Dedifferentiated amniotic fluid mesenchymal stem cell (primary cell): Measurements from ENCODE around the gene HOXA9.

ENCODE experiments used
- DNase-seq: peaks from one replicate; pipeline ENCODE4 v3.0.0-alpha.2; 2016; ENCODE audit errors: extremely low spot score

HOXA9 gene

DNA sequence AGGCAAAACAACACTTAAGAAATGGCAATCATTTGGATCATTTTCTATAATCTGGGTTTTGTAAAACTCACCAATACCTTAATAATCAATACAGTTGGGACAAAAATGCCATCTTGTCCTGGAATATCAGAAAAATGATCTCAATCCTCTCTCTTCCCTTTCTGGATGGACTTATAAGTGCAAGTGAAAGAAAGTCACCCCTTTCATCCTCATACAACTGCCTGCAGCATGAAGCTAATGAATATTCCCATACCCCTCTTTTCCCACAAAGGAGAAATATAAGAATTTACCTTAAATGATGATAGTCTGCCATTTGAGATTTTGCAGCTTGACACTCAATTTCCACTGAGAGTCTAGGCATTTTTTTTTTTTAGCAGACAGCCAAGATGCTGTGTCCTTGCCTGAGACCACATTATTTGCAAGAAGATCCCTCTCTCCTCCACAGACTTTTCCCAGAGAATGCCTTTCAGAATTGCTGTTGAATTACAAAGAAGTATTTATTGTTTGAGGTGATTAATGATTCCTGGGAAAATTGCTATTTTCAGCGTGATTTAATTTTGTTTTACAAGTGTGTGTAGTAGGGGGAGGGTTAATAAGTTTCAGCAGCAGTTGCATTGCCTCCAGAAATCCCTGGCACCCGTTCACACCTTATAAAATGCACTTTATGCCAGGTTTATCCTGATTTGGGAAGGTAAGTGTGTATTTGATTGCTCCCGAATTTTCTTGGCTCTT, 38.6 kb downstream of the HOXA9 start:
- no peak for DNase-seq

DNA sequence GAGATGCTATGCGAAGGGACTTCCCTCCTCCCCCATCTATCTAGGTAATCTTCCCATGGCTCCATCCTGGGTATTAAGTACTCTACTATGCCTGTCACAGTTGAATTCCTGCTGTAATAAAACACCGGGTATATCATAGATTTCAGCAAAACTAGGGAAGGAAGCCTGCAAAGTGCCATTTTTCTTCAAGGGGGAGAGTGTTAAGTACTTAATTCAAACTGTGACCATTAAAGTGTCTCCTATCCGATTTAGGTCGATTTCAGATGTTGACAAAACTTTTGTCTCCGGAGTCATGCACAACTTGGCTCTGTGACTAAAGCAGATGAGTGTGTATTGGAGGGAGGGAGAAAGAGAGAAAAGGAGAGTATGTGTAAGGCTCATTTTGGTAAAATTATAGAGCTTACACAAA, 39.3 kb downstream of the HOXA9 start:
- no peak for DNase-seq

DNA sequence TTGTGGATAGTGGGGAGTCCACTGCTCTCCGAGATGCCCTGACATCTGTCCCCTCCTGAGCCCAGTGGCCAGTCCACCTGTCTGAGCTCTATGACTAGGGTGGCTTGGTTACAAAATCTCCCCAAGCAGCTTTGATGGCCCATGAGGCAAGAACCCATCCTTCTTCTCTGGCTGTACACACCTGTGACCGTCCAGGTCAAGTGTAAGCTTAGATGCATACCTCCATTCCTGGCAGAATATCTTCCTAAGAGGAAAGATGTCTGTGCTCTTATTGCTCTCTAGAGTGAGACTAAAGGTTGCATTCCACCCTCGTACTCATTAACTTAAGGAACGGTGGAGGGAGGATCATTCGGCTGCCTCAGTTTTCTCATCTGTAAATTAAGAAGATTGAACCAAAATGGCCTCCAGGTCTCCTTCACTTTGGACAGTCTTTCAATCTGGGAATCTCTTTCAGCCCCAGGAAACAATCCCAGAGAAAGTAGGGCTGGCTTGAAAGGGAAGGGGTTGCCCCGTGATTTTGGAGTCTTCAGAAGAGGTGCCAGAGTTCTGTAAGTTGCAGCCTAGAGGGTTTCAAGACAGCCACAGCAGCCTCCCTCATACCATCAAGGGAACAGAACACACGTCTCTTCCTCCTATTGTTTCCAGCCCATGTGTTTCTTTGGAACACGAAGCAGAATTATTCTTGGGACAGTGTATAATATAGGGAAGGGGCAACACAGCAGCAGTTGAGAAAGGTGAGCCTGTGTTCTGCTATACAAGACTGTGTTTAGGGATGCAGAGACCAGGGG, 40.2 kb downstream of the HOXA9 start:
- DNase-seq: no peak

DNA sequence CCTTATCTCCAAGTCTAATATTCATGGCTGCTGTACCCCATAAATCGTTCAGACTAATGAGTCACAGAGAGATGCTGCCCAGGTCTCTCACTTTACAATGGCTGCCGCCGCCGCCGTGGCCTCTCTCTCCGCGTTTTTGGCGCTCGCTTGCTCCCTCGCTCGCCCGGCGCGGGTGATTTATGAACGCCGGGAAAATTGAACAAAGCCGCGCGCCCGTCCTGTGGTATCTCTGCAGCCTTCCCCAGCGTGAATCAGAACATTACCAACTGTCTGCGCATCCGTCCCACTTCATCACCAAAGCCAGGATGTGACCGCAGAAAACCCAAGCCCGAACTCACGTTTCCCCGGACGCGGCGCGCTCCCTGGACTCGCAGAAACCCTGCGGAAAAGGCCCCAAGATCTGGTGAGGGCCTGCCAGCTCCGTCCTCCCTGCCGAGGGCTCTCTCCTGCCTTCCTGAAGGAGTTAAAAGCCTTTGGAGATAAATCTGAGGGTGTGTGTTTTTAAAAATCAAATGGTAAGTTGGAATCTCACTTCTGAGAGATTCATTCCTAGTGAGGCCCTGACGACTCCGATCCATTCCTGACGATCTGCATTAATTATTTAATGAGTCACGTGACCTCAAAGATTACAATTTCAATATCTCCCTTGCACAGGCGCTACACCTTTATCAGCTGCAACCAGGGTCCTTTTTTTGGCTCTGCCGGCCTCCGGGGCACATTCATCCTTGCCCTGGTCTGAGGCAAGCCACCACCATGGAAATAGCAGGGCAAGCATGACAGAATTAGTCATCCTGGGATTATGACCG, 41.0 kb downstream of the HOXA9 start:
- DNase-seq: no peak

DNA sequence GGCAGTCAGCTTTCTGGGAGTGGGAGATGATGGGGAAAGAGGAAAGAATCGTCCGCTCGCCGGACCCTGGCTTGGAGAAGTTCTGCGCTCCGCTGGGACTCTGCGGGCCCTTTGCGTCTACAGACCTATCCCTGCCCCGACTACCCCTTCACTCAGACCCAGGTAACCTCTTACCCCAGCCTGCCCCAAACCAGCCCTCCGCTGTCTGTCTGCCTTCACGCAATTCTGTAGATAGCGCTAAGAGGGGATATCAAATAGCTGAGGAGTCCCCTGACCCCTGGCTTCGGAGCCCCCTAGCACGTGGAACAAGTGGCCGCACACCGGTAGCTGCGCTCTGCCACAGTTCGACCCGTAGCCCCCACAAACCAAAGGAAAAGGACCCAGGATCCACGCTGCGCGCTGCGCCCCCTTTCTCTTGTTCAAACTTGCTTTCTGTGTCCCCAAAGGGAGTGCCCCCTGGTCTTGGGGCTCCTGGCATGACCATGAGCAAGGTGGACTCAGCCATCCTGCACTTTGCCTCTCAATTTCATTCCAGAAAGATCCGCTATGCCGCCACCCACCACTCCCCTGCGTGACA, 41.8 kb downstream of the HOXA9 start:
- DNase-seq: no peak

DNA sequence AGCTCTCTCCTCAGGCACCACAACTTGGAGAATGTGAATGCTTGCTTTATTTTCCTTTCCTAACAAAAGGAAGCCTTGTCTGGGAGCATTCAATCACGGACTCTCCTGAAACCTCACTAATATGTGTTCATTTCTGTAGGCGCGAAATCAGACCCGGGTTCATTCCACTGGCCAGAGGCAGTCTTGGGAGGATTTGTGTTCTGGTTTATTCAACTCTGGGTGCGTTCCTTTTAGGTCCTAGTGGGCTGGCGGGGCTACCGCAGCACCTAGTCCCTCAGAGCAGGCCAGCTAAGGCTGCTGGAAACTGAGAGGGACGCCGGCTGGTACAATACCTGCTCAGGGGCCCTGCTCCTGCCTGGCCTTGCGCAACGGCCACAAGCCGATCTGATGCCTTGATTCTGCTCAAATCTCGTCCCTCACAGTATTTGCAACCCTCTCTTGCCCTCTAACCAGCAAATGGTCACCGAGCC, 42.3 kb downstream of the HOXA9 start:
- DNase-seq: no peak

DNA sequence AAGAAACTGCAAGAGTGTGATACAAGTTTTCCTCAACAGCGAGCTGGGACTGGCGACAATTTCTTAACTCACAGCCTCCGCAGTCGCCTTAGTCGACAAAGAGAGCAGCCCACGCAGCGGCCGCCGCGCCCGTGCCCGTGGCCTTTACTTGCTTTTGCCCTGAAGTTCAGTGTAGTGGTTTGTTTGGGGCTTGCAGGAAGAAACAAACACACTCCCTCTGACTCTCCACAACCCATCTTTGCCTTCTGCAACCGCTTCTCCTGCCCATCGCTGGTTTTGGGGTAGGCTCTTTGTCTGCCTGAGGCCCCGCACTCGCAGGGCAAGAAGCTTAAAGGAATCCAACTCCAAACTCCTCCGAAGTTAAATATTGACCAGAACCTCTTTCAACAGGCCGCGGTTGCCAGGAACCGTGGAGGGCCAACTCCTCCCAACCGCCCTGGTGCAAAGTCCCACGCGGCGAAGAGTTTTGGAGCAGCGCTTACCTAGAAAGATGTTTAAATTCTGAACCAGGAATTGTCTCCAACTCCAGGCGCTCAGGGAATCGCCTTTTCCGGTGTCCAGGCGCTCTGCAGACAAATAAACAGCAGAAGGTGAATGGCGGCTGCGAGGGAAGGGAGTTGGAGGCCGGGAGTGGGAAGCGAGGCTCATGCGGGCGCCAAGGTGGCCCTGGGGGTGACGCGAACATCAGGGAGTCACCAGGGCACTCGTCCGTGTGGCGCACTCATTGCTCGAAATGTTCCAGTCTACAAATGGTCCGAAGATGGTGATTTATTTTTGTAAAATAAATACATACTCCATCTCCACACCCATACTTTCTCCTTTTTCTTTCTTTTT, 43.0 kb downstream of the HOXA9 start:
- DNase-seq: no peak

DNA sequence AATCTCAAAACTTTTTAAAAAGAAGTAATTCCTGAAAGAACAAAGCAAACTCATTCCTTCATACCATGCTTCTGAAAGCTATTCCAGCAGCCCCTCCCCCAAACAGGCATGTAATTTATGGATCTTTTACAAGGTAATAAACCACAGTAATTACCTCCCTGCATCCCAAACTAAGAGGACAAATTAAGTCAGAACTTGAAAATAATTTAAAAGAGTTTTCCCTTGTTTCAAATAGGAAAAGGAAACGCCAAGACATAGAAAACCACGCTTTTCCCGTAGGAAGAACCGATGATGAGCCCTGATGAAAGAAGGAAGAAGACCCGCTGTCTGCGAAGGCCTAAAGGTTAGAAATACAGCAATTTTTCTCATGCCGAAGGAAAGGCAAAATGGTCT, 43.7 kb downstream of the HOXA9 start:
- no peak for DNase-seq

DNA sequence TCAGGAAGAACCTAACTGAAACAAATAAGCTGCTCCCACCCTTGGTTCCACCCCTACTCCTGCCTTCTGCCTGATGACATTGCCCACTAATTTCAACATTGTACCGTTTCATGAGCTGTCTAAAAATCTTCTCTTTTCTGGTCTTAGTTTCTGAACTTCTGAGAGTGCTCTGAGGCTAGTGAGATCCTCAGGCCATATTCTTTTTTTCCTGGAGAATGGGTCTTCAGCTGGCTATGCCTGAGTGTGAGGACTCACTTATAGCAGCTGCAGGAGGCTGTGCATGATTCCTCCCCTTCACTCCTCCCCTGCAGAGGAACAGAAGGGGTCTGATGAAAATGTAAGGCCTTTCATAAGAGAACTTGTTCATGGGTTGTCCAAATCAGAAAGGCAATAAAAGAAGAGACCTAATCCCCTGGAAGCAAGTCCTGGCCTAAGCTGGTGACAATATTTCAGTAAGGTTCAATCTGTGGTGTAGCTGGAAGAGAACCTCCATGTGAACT, 45.9 kb downstream of the HOXA9 start:
- DNase-seq: no peak

DNA sequence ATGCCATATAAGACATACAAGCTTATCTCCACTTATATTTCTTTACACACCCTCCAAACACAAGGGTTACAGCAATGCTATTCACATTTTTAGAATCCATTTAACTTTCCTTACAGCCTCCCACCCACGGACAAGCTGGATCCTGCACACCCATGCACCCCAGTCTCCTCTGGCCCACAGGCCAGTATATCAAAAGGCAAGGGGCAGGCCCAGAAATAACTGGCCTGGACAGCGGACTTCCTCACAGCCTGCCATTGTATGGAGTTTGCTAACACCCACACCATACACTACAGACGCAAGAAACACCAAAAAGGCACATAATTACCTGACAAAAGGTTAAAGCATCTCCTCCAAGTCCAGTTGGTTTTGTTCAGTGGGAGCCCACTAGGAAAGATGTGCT, 46.8 kb downstream of the HOXA9 start:
- DNase-seq: no peak

DNA sequence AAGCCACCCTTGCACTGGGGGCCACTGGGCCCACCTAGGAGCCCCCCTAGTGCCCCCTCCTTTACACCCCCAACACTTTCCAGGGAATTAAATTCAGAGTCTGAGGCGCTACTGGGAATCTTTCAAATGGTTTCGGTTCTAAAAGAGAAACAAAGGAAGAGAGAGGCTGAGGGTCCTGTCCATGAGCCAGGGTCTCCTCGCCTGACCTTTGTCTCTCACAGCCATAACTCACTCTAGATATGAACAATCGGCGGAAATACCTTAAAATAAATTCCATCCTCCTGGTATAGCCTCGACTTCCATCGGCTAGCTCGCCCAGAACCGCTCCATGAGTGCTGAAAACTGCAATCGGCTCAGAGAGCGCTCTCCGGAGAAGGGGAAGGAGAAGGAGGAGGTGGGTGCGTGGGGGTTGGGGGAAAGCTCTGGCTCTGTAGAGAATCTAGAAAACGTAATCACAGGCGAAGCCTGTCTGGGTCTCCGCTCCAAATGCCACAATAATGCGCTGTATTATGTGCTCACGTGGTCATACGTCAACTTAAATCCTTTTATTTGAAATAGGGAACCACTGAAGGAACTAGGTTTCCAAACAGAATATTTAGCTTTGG, 47.3 kb downstream of the HOXA9 start:
- no peak for DNase-seq

DNA sequence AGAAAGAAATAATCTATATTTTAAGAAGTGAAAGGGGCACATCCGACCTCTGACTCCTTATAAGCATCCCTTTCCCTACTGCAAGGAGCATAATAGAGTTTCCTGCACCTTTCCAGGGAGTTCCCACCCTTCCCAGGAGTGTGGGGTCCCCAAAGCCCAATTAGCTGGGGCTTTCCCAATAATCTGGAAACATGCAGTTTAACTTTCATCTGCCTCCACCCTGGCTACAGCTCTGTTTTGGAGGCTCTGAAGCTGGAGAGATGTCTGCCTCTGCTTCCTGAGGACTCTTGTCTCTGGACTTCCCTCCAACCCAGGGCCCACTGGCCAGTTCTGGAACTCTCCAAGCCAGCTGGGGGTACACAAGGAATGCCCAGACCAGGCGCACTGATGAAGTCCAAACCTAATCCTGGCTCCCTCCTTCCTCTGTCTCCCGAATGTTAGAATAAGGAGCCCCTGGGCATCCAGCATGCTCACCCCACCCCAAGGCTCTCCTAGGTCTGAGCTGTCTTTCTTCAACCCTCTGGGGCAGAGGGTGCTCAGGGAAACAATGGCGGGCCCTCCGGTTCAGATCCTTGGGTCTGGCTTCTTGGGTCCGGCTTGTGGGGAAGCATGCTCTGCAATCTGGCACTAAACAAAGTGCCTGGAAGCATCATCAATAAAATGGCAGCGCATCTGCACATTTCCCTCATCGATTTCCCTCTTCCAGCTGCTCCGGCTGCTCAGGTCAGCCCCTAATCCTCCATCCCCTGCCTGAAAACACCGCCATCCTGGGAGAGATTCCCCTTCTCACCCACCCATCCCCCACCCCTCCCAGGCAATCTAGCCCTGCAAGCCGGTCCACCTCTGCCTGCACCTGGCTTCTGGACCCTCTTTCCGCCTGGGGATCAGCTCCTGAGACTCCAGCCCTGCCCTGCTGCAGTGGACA, 48.1 kb downstream of the HOXA9 start:
- DNase-seq: no peak

DNA sequence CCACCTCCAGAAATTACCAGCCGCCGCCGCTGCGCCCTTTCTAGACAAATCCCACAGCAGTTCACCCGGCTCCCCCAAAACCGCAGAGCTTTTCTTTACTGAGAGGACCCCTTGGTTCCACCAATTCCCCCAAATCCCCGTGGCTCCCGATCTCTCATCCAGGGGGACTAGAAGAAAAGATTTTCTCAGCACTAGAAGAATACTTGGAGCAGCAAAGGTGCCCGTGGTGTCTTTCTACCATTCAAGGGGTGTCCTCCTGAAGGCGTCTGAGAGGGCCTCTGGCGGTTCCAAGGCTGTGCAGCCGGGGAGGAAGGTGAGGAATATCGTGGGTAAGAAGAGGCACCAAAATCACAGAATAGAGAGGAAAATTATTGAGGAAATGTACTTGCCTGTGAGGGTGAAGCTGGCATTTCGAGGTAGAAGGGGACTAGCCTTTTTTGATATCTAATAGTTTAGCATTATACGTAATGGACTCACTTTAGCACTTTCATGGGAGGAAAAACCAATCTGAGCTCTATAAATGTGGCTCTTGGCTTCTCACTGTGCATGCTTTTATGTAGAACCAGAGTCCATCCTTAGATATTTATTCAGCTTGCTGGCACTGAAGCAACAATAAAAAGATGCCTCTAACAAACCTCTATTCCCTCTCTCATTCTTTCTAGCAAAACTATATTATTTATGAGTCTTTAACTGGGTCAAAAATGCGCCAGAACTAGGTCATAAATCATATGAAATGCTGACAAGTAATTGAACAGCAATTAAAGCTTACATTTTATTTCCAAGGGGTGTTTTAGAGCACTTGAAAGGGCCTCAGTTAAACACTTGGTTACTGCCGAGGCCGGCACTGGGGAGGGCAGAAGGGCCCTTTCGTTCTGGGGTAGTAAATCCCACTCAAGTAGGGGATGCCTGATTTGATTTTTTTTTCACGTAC, 49.0 kb downstream of the HOXA9 start:
- DNase-seq: no peak

DNA sequence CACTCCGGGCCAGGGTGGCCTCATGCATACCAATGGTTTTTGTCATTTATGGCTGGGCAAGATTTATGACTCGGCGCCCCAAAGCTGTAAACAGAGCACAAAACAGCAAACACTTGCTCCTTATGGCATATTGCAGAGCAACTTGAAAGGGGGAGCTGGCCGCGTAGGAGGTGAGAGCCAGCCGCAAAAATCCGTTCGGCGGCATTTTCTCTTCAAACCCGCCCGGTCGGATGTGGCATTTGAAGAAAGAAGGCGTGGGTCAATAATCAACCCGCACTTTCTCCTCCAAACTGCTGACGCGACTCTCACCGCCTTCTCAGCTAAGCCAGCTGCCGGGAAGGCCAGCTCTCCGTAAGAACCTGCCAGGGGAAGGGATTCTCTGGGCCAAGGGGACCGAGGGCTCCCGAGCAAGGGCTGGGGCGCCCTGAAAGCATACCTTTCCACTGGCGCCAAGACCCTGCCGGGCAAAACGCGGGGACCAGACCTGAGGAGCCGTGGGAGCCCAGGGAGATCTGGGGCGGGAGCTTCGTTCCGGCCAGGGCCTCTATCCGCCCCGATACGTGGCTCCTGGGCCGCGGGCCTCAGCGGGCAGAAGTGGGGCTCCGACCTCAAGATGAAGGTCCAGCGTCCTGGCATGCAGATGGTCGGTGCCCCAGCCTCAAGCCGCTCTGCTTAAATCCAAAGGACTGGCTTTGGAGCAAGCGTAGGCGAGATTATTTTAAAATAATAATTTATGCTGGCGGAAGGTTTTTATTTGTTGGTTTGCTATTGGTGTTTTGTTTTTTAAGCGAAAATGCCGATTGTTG, 49.9 kb downstream of the HOXA9 start:
- DNase-seq: no peak

DNA sequence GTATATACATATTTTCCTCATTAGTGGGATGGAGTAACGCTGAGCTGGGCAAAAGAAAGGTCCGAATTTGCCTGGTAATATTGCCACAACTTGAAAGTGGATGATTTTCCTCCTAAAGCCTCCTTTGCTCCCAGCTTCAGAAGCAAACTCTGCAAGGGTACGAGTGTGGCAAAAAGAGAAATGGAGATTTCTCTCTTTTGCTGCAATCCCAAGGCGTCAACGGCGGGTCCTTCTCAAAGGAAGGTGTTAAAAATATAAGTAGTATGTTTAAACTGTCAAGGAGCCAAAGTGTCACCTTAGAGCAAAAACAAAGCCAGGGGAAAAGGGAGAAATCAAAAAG, 50.5 kb downstream of the HOXA9 start:
- DNase-seq: no peak

DNA sequence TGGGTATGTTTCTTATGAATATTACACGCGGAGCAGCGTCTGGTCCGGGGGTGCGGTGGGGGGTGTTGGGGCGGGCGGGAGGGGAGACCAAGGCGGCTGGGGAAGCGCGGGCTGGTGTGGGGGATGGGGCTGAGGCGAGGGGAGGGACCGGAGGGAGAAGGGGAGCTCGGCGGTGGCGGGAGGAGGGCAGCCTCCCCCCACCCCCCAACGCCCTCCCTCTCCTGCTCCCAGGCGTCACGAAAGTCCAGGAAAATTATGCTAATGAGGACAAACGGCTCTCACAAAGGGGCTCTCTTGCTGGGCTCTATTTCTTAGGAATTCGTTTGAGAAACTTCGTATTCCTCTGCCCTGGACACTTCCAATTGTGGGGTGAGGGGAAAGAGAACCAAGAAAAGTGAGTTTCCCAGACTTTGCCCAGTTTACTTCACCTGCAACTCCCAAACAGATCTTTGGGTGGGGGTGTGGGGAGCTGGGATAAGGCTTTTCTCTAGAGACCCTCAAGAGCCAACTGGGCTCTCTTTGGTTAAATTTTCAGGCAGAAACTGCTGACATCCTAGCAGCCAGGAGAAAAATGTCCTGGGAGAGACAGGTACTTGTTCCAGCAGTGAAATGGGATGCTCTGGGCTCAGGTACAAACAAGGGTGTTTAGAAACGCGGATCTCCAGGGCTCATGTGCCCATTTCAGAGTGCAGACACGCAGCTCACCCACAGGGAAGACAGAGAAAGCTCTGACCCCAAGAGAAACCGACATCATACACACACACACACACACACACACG, 51.2 kb downstream of the HOXA9 start:
- no peak for DNase-seq
